Astrocyte (in vitro differentiated cells and primary cell): ENCODE measurements around the gene ALPK3. TPM values are rescaled to one million over a fixed set of nuclear protein-coding genes. Genes with fewer than 3 reads are reported as not detected.

Source experiments
- DNase-seq: peaks from one replicate; pipeline ENCODE4 v3.0.0-alpha.2; 2010; ENCODE audit warnings: low read depth
- FAIRE-seq: peaks from 2 replicates; lab custom pipeline; 2011; peaks lifted over from hg19 to GRCh38; lab: Jason Lieb, UNC
- H2AFZ ChIP-seq: 2 replicates; pipeline ENCODE4 v1.6.0; 2012; ENCODE audit warnings: low read depth, low read length, inconsistent platforms
- H3K27ac ChIP-seq: 2 replicates; pipeline ENCODE4 v1.5.1; 2011; ENCODE audit warnings: low read depth, low read length, inconsistent platforms
- H3K27me3 ChIP-seq: 2 replicates; pipeline ENCODE4 v1.6.0; 2011; ENCODE audit warnings: low read length, inconsistent platforms; ENCODE audit not compliant: insufficient read depth
- H3K36me3 ChIP-seq: 2 replicates; pipeline ENCODE4 v1.5.1; 2011; ENCODE audit warnings: low read length, inconsistent platforms; ENCODE audit not compliant: insufficient read depth
- H3K4me1 ChIP-seq: 2 replicates; pipeline ENCODE4 v1.5.1; 2011; ENCODE audit warnings: low read length, inconsistent platforms; ENCODE audit not compliant: insufficient read depth
- H3K4me2 ChIP-seq: 2 replicates; pipeline ENCODE4 v1.6.0; 2012; ENCODE audit warnings: low read length, inconsistent platforms
- H3K4me3 ChIP-seq: 2 replicates; pipeline ENCODE4 v1.5.1; 2011; ENCODE audit warnings: low read depth, mild to moderate bottlenecking, low read length, inconsistent platforms; ENCODE audit not compliant: insufficient read depth
- H3K79me2 ChIP-seq: 2 replicates; pipeline ENCODE4 v1.6.0; 2012; ENCODE audit warnings: mild to moderate bottlenecking, low read length, inconsistent platforms; ENCODE audit not compliant: insufficient read depth
- H3K9ac ChIP-seq: 2 replicates; pipeline ENCODE4 v1.6.0; 2012; ENCODE audit warnings: mild to moderate bottlenecking, low read length, inconsistent platforms
- H3K9me3 ChIP-seq: 2 replicates; pipeline ENCODE4 v1.5.1; 2012; ENCODE audit warnings: low read depth, mild to moderate bottlenecking, low read length, inconsistent platforms; ENCODE audit not compliant: insufficient read depth
- H4K20me1 ChIP-seq: 2 replicates; pipeline ENCODE4 v1.6.0; 2012; ENCODE audit warnings: low read length, inconsistent platforms; ENCODE audit not compliant: insufficient read depth
- H3K27ac Mint-ChIP-seq: one replicate; pipeline ENCODE4 v1.8.0; 2021; ENCODE audit warnings: mild to moderate bottlenecking, mixed read lengths; ENCODE audit not compliant: unreplicated experiment
- H3K27me3 Mint-ChIP-seq: one replicate; pipeline ENCODE4 v1.8.0; 2021; ENCODE audit warnings: low read depth, mixed read lengths; ENCODE audit not compliant: unreplicated experiment
- H3K36me3 Mint-ChIP-seq: one replicate; pipeline ENCODE4 v1.8.0; 2021; ENCODE audit warnings: low read depth, mixed read lengths; ENCODE audit not compliant: unreplicated experiment
- H3K4me1 Mint-ChIP-seq: one replicate; pipeline ENCODE4 v1.8.0; 2021; ENCODE audit warnings: low read depth, mixed read lengths; ENCODE audit not compliant: unreplicated experiment
- H3K4me3 Mint-ChIP-seq: one replicate; pipeline ENCODE4 v1.8.0; 2021; ENCODE audit warnings: mild to moderate bottlenecking, moderate library complexity, mixed read lengths; ENCODE audit not compliant: unreplicated experiment
- H3K9me3 Mint-ChIP-seq: one replicate; pipeline ENCODE4 v1.8.0; 2021; ENCODE audit warnings: mild to moderate bottlenecking, mixed read lengths; ENCODE audit not compliant: unreplicated experiment
- EZH2 ChIP-seq: IDR thresholded peaks from 2 replicates; pipeline ENCODE4 v1.6.1; 2012; ENCODE audit warnings: mild to moderate bottlenecking, low read length, inconsistent platforms; ENCODE audit not compliant: insufficient read depth
- total RNA-seq: library from RNA; stranded (reverse); gene quantifications from 2 replicates; pipeline ENCODE4 v1.2.1, GENCODE V29; 2021
- TF ChIP-seq, protein P1 (sequence below): IDR thresholded peaks from 2 replicates; pipeline ENCODE4 v1.5.1; 2011; ENCODE audit warnings: low read depth, mild to moderate bottlenecking, inconsistent platforms, low read length, moderate library complexity; ENCODE audit not compliant: insufficient read depth

ALPK3 gene
- total RNA-seq, 1 donor from 2014 or later, result 9.1 TPM

DNA sequence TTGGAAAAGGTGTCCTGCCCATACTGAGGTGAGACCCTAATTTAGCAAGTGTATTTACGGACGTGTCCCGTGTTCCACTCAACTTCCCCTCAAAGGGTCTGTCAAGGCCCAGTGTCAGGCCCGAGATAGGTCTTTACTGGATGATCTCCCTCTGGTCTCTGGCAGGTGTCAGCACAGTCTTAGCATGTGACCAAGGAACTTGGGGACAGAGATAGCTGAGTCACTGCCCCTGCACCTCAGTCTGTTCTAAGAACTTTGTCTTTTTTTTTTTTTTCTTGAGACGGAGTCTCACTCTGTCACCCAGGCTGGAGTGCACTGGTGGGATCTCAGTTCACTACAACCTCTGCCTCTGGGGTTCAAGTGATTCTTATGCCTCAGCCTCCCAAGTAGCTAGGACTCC, 32.1 kb upstream of the ALPK3 start:
- Histone ChIP-seq H3K36me3 (peaks cover 22% of the 10 kb centered on the region), H3K9me3 (no peaks in the 10 kb centered on the region), H2AFZ (no peak overlapping the region), H3K4me3 (no peak overlapping the region), H4K20me1 (peaks cover 69% of the 10 kb centered on the region), H3K79me2 (peaks cover 80% of the 10 kb centered on the region), H3K4me1 (no peaks in the 10 kb centered on the region), H3K27me3 (no peaks in the 10 kb centered on the region), H3K4me2 (no peak overlapping the region), H3K9ac (no peak overlapping the region), H3K27ac (no peak overlapping the region)
- no peak overlapping the region for H3K27ac Mint-ChIP-seq
- DNase-seq (no peak), FAIRE-seq (no peak)
- H3K36me3 Mint-ChIP-seq, result peaks cover 33% of the 10 kb centered on the region
- peaks cover 4% of the 10 kb centered on the region for H3K4me1 Mint-ChIP-seq
- TF ChIP-seq, protein P1, sequence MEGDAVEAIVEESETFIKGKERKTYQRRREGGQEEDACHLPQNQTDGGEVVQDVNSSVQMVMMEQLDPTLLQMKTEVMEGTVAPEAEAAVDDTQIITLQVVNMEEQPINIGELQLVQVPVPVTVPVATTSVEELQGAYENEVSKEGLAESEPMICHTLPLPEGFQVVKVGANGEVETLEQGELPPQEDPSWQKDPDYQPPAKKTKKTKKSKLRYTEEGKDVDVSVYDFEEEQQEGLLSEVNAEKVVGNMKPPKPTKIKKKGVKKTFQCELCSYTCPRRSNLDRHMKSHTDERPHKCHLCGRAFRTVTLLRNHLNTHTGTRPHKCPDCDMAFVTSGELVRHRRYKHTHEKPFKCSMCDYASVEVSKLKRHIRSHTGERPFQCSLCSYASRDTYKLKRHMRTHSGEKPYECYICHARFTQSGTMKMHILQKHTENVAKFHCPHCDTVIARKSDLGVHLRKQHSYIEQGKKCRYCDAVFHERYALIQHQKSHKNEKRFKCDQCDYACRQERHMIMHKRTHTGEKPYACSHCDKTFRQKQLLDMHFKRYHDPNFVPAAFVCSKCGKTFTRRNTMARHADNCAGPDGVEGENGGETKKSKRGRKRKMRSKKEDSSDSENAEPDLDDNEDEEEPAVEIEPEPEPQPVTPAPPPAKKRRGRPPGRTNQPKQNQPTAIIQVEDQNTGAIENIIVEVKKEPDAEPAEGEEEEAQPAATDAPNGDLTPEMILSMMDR, result no peak
- no peak for TF ChIP-seq EZH2
- no peaks in the 10 kb centered on the region for H3K27me3 Mint-ChIP-seq
- H3K4me3 Mint-ChIP-seq, result no peak overlapping the region
- H3K9me3 Mint-ChIP-seq, result no peaks in the 10 kb centered on the region

DNA sequence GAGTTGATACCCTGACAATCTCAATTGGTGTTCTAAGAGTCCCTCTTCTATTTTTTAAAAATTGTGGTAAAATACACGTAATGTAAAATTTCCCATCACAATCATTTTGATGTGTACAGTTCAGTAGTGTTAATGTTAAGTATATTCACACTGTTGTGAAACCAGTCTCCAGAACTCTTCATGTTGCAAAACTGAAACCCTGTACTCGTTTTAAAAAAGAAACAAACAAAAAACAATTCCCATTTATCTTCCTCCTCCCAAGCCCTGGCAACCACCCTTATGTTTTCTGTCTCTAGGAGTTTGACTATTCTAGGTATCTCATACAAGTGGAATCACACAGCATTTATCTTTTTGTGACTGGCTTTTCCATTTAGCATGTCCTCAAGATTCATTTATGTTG, 28.7 kb upstream of the ALPK3 start:
- Mint-ChIP-seq H3K36me3 (peaks cover 22% of the 10 kb centered on the region), H3K27me3 (no peaks in the 10 kb centered on the region), H3K27ac (no peak overlapping the region), H3K4me3 (no peak overlapping the region), H3K4me1 (peaks cover 9% of the 10 kb centered on the region), H3K9me3 (no peaks in the 10 kb centered on the region)
- TF ChIP-seq EZH2, result no peak
- TF ChIP-seq, protein P1, result no peak
- Histone ChIP-seq H2AFZ (no peak overlapping the region), H3K27ac (no peak overlapping the region), H3K36me3 (peaks cover 37% of the 10 kb centered on the region), H3K9ac (no peak overlapping the region), H3K4me3 (no peak overlapping the region), H3K4me1 (no peaks in the 10 kb centered on the region), H3K79me2 (peaks cover 80% of the 10 kb centered on the region), H3K9me3 (no peaks in the 10 kb centered on the region), H3K4me2 (no peak overlapping the region), H4K20me1 (peaks cover 64% of the 10 kb centered on the region), H3K27me3 (no peaks in the 10 kb centered on the region)
- FAIRE-seq (no peak), DNase-seq (no peak)

DNA sequence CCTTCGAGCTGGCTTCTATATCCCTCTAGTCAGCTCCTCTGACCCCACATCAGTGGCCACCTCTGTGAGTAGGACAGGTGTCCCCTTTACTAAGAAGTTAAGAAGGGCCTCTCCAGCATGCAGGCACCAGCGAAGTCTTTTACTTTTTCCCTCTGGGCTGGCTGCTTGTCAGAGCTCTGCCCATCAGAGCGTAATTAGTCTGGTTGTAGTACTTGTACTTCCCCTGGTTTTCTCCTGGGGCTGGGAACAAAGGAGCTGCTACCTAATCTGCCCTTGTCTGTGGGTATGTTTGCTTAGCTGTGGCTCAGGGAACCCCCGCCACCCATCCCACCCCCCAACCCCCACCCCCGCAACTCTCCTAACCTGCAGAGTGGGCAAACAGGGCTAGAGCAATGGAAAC, 27.4 kb upstream of the ALPK3 start:
- Histone ChIP-seq H3K4me2 (no peak overlapping the region), H3K9ac (no peak overlapping the region), H3K36me3 (peaks cover 33% of the 10 kb centered on the region), H3K9me3 (no peaks in the 10 kb centered on the region), H4K20me1 (peaks cover 61% of the 10 kb centered on the region), H3K4me1 (no peaks in the 10 kb centered on the region), H3K79me2 (peaks cover 74% of the 10 kb centered on the region), H3K27ac (no peak overlapping the region), H3K27me3 (no peaks in the 10 kb centered on the region), H3K4me3 (no peak overlapping the region), H2AFZ (no peak overlapping the region)
- Mint-ChIP-seq H3K4me1 (peaks cover 9% of the 10 kb centered on the region), H3K27ac (no peak overlapping the region), H3K27me3 (no peaks in the 10 kb centered on the region), H3K36me3 (peaks cover 19% of the 10 kb centered on the region), H3K9me3 (no peaks in the 10 kb centered on the region), H3K4me3 (no peak overlapping the region)
- TF ChIP-seq, protein P1, result no peak
- no peak for TF ChIP-seq EZH2
- no peak for DNase-seq
- FAIRE-seq, result no peak
